ENCODE results near the gene SGIP1.

DNA sequence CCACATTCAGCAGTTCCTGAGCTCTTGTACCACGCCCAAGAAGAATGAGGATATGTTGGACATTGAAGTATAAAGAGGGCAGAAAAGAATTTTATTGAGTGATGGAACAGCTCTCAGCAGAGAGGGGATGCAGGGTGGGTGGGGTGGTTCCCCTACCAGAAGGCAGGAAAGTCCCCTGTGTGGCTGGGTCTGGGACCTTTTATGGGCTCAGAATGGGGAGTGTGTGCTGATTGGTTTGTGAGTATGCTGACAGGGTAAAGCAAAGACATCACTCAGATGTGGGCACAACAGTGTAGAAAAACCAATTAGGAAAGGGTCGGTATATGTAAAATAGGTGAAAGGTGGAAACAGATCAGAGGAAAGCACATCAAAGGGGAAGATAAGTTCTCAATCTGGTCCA, 62.2 kb downstream of the SGIP1 start:
- TF ChIP-seq CTCF (IDR thresholded peaks at IDR 0.05) (no peak), POLR2A (IDR thresholded peaks at IDR 0.05) (no peak)

All from prostate gland (tissue), 2 donors.